ENCODE results near the gene TMEM232. TPM values are rescaled to one million over a fixed set of nuclear protein-coding genes. Genes with fewer than 3 reads are reported as not detected.

TMEM232 gene
- polyA plus RNA-seq, 1 donor (not counting 4 experiments of a cell fraction or from before 2014, with no cell fraction given): 1.00 TPM

GRCh38 chr5:110544603-110545002, 181.9 kb downstream of the TMEM232 start:
- Histone ChIP-seq H4K20me1 (ENCODE audit: control insufficient read depth, extremely low read depth, insufficient read depth, low read length) (no peaks in the 10 kb centered on the region), H3K79me2 (ENCODE audit: control insufficient read depth, insufficient read depth, low read length) (no peaks in the 10 kb centered on the region), H3K9me1 (ENCODE audit: control insufficient read depth, extremely low read depth, insufficient read depth, low read length) (no peaks in the 10 kb centered on the region), H3K9ac (ENCODE audit: control insufficient read depth, extremely low read depth, insufficient read depth, low read length) (no peak overlapping the region), H3K27me3 (ENCODE audit: control insufficient read depth, extremely low read depth, insufficient read depth, low read length) (no peaks in the 10 kb centered on the region), H3K4me1 (ENCODE audit: control insufficient read depth, extremely low read depth, insufficient read depth, low read length) (no peaks in the 10 kb centered on the region), H3K9me3 (ENCODE audit: control insufficient read depth, low read depth, low read length) (no peaks in the 10 kb centered on the region), H3K4me3 (ENCODE audit: control insufficient read depth in 2 of 3, extremely low read depth in 1 of 3, insufficient read depth in 2 of 3, low read depth in 1 of 3, low read length in 3 of 3) (no peak overlapping the region), H3K4me2 (ENCODE audit: control insufficient read depth, extremely low read depth, insufficient read depth, low read depth, low read length) (no peak overlapping the region), H2AFZ (ENCODE audit: control insufficient read depth, low read length) (no peak overlapping the region), H3K36me3 (ENCODE audit: control insufficient read depth in 2 of 2, extremely low read depth in 1 of 2, insufficient read depth in 2 of 2, low read length in 2 of 2) (no peaks in the 10 kb centered on the region), H3K27ac (ENCODE audit: control insufficient read depth, insufficient read depth, low read length) (no peak overlapping the region)
- TF ChIP-seq EZH2 (IDR thresholded peaks at IDR 0.05; ENCODE audit: low read length) (no peak), CTCF (optimal IDR thresholded peaks at IDR 0.05 in 1 of 3, IDR thresholded peaks at IDR 0.05 in 1 of 3, conservative IDR thresholded peaks at IDR 0.05 in 1 of 3; ENCODE audit: extremely low read depth in 1 of 3, insufficient read depth in 2 of 3, low read length in 3 of 3) (no peak)
- dilution Hi-C loops (cut with MboI; ENCODE audit: extremely low pct_ligation_motif_present, low sequenced_read_pairs): no loop called here
- DNase-seq (ENCODE audit: low read depth, low spot score): no peak
- no peak for FAIRE-seq

- no peak for TF ChIP-seq CTCF (optimal IDR thresholded peaks at IDR 0.05 in 1 of 3, IDR thresholded peaks at IDR 0.05 in 1 of 3, conservative IDR thresholded peaks at IDR 0.05 in 1 of 3; ENCODE audit: extremely low read depth in 1 of 3, insufficient read depth in 2 of 3, low read length in 3 of 3)
- TF ChIP-seq EZH2 (IDR thresholded peaks at IDR 0.05; ENCODE audit: low read length): no peak
- dilution Hi-C loops (cut with MboI; ENCODE audit: extremely low pct_ligation_motif_present, low sequenced_read_pairs): no loop called here
- no peak for FAIRE-seq
These were observed 183.5 kb downstream of the TMEM232 start for GRCh38 chr5:110542949-110543348.

More at GRCh38 chr5:110542949-110543348, 183.5 kb downstream of the TMEM232 start:
- H3K9me3 ChIP-seq (ENCODE audit: control insufficient read depth, low read depth, low read length): no peaks in the 10 kb centered on the region
- H2AFZ ChIP-seq (ENCODE audit: control insufficient read depth, low read length): no peak overlapping the region
- no peaks in the 10 kb centered on the region for H3K9me1 ChIP-seq (ENCODE audit: control insufficient read depth, extremely low read depth, insufficient read depth, low read length)
- H3K27me3 ChIP-seq (ENCODE audit: control insufficient read depth, extremely low read depth, insufficient read depth, low read length): no peaks in the 10 kb centered on the region
- no peak overlapping the region for H3K9ac ChIP-seq (ENCODE audit: control insufficient read depth, extremely low read depth, insufficient read depth, low read length)
- no peaks in the 10 kb centered on the region for H3K36me3 ChIP-seq (ENCODE audit: control insufficient read depth in 2 of 2, extremely low read depth in 1 of 2, insufficient read depth in 2 of 2, low read length in 2 of 2)
- H3K27ac ChIP-seq (ENCODE audit: control insufficient read depth, insufficient read depth, low read length): no peak overlapping the region
- H3K4me3 ChIP-seq (ENCODE audit: control insufficient read depth in 2 of 3, extremely low read depth in 1 of 3, insufficient read depth in 2 of 3, low read depth in 1 of 3, low read length in 3 of 3): no peak overlapping the region
- H4K20me1 ChIP-seq (ENCODE audit: control insufficient read depth, extremely low read depth, insufficient read depth, low read length): no peaks in the 10 kb centered on the region
- no peak for DNase-seq (ENCODE audit: low read depth, low spot score)
- no peaks in the 10 kb centered on the region for H3K4me1 ChIP-seq (ENCODE audit: control insufficient read depth, extremely low read depth, insufficient read depth, low read length)
- no peaks in the 10 kb centered on the region for H3K79me2 ChIP-seq (ENCODE audit: control insufficient read depth, insufficient read depth, low read length)
- no peak overlapping the region for H3K4me2 ChIP-seq (ENCODE audit: control insufficient read depth, extremely low read depth, insufficient read depth, low read depth, low read length)

Data from keratinocyte (primary cell).